GM12874 (cell line): ENCODE data around the gene PRKN.

Source experiments
- TF ChIP-seq, protein P1 (sequence below): IDR thresholded peaks from 2 replicates; pipeline ENCODE4 v1.5.1; 2011; ENCODE audit warnings: low read depth, mild to moderate bottlenecking, control low read depth, low read length, moderate library complexity; ENCODE audit not compliant: insufficient read depth

PRKN gene

DNA sequence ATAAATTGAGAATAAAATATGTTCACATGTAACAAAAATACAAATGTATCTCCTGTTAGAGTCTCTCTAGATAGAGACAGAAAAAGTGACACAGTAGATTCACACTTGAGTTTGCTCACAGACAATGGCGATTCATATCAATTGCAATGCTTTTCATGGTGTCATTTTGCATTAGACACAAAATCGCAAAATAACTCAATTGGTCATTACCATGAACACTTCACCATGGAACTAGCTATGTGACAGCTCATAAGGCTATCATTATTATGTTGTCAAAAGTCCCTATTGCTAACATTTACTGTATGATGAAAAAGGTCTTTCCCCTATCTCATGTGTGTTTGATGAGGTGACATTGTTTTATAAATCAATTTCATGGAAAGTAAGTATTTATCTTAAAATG lies 1204.2 kb downstream of the PRKN start:
- TF ChIP-seq, protein P1, sequence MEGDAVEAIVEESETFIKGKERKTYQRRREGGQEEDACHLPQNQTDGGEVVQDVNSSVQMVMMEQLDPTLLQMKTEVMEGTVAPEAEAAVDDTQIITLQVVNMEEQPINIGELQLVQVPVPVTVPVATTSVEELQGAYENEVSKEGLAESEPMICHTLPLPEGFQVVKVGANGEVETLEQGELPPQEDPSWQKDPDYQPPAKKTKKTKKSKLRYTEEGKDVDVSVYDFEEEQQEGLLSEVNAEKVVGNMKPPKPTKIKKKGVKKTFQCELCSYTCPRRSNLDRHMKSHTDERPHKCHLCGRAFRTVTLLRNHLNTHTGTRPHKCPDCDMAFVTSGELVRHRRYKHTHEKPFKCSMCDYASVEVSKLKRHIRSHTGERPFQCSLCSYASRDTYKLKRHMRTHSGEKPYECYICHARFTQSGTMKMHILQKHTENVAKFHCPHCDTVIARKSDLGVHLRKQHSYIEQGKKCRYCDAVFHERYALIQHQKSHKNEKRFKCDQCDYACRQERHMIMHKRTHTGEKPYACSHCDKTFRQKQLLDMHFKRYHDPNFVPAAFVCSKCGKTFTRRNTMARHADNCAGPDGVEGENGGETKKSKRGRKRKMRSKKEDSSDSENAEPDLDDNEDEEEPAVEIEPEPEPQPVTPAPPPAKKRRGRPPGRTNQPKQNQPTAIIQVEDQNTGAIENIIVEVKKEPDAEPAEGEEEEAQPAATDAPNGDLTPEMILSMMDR = no peak

DNA sequence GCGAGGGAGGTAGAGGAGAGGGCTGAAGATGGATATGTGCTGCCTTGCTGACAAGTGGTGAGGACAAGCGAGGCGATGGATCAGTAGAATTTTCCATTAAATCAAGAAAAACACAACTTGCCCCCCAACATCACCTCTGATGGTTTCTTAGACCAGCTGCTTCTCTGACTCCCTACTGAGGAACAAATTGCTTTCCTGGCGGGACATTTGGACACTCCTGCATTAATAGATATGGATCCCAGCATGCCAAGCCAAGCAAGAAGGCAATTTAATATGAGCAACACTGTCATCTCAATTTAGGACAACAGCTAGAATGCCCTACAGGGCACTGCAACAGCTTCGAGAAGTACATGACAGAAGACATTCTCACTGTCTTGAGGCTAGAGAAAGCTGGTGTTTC lies 1205.3 kb downstream of the PRKN start:
- TF ChIP-seq, protein P1 = no peak

DNA sequence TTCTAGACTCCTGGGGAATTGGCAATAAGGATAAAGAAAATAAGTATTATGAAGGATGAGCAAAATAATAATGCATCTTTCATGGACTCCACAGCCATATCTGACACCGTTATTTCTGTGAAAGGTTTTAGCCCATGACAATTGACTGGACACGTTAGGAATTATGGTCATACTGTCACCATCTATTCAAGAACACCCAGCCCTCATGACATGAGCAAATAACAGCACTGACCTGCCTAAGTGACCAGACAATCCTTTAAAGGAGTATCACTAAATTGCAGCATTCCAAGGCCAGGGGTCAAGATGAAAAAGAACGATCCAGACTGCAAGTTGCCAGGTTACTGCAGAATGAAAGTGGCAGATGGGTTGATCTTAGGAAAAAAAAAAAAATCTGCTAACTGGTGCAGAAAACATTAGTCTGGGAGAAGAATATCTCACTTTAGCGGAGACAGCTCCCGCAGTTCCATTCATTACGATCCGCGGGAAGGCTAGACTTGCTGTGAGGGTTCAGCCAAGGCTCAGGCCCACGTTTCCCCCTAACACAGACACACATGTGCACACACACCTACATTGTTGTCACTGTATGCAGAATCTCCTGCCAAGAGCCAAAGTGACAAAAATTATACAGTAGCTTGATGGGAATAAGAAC lies 1216.0 kb downstream of the PRKN start:
- TF ChIP-seq, protein P1 = no peak

DNA sequence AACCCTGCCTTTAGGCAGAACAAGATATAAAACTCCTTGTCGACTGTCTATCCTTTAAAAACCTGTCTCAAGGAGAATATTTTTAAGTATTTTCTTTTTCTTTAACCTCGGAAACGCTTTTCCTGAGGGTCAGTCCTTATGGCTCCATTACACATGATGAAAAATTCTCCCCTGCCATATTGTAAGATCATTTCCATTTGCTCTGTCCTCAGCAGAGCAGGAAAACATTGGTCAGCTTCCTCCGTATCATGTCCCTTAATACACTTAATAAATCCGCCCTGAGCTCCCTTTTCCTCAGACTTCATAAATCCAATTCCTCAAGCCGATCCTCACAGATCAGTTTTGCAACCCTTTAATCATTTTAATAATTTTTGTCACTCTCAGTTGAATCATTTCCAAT lies 1219.2 kb downstream of the PRKN start:
- TF ChIP-seq, protein P1 = no peak

DNA sequence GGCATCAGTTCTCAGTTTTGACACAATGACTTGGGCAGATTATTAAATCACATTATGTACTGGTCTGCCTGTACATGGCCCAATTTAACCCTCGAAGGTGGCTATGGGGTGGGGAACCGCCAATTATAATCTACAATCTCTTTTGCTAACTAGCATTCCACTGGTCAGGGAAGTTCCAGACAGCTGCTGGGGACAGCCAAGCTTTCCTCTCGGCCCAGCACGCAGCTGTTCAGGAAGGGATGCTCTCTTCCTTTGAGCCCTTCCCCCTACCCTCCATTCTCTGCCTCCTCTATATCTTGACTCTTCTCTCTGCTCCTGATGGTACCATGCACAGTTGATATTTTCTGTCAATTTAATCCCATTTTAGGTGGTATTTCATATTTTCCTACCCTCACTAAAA lies 1220.2 kb downstream of the PRKN start:
- TF ChIP-seq, protein P1 = no peak

DNA sequence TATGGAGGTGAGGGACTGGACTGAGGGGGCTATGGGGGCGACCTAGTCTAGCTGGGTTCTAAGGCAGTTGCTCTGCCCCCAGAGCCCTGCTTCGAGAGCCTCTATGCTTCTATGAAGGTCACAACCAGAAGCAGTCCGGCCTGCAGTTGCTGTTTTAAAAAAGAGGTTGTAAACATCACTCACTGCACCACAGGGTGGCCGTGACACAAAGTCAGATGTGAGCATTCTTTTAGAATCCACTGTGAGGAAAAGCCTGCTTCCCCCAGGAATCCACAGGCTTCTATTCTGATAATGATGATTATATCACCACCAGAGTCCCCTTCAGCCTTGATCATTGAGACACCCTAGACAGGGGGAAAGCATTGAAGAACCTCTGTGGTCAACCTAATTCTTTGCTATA lies 1224.0 kb downstream of the PRKN start:
- TF ChIP-seq, protein P1 = no peak

DNA sequence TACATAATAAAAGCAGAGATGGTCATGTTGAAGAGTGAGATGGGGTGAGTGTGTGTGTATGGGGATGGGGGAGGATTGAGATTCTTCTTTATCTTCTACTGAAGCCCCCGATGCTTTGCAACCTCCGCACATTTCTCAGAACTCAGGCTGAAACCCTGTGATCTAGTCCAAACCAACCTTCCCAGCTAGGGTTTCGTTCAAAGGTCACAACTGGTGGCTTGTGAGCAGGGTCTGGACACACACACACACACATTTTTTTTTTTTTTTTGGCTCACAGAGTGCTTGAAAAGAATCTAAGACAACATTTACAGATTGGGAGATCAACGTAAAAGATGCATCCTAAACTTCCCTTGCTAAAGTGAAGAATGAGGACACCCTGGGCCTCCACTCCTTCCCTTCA lies 1228.7 kb downstream of the PRKN start:
- TF ChIP-seq, protein P1 = no peak

DNA sequence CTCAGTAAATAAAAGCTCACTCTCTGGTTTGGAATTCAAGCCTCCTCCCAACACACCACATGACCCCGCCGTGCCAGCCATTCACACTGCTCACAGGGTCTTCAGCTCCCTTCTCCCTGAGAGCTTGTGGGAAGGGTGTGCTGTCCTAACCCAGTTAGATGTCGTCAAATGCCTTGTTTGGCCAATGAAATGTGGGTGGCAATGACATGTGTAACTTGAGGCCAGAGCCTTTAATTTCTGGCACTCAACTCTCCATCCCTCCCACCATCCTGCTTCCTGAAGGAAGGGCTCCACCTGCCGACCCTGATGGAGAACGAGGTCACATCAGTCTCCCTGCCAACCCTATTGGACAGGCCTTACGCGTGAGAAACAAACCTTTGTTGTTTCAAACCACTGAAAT lies 1229.2 kb downstream of the PRKN start:
- TF ChIP-seq, protein P1 = no peak
